ENCODE measurements around the gene KLKB1. TPM values are rescaled to one million over a fixed set of nuclear protein-coding genes. Genes with fewer than 3 reads are reported as not detected.
"Not testable (repeated sequence)": the region's sequence is repeated elsewhere in the genome, so short reads cannot be mapped to it uniquely, and the experiment has no call there.

KLKB1 gene
- total RNA-seq, 1 donor from 2014 or later = 0.64 TPM

GRCh38 chr4:186226521-186227189 lies 652 bp upstream of the KLKB1 start:
- intact Hi-C loops (cut with micrococcal nuclease) = no loop called here

- intact Hi-C loops (cut with micrococcal nuclease) = no loop called here
Observed at GRCh38 chr4:186227744-186228513, 622 bp downstream of the KLKB1 start.

- intact Hi-C loops (cut with micrococcal nuclease) = no loop called here
Observed at GRCh38 chr4:186228514-186228894, 1.2 kb downstream of the KLKB1 start.

GRCh38 chr4:186234367-186234766 lies 7.1 kb downstream of the KLKB1 start:
- intact Hi-C loops (cut with micrococcal nuclease) = no loop called here

GRCh38 chr4:186236126-186236525 lies 8.8 kb downstream of the KLKB1 start:
- intact Hi-C loops (cut with micrococcal nuclease) = no loop called here

- intact Hi-C loops (cut with micrococcal nuclease) = no loop called here
Observed at GRCh38 chr4:186240452-186240847, 13.1 kb downstream of the KLKB1 start.

GRCh38 chr4:186240848-186241491 lies 13.7 kb downstream of the KLKB1 start:
- intact Hi-C loops (cut with micrococcal nuclease) = no loop called here

- intact Hi-C loops (cut with micrococcal nuclease) = no loop called here
Observed at GRCh38 chr4:186241616-186242015, 14.3 kb downstream of the KLKB1 start.

- intact Hi-C loops (cut with micrococcal nuclease) = not testable (repeated sequence)
Observed at GRCh38 chr4:186242031-186242430, 14.7 kb downstream of the KLKB1 start.

- intact Hi-C loops (cut with micrococcal nuclease) = no loop called here
Observed at GRCh38 chr4:186243331-186243730, 16.0 kb downstream of the KLKB1 start.

GRCh38 chr4:186244835-186245234 lies 17.5 kb downstream of the KLKB1 start:
- intact Hi-C loops (cut with micrococcal nuclease) = no loop called here

- intact Hi-C loops (cut with micrococcal nuclease) = not testable (repeated sequence)
Observed at GRCh38 chr4:186247062-186247752, 19.9 kb downstream of the KLKB1 start.

- intact Hi-C loops (cut with micrococcal nuclease) = no loop called here
Observed at GRCh38 chr4:186248643-186249042, 21.3 kb downstream of the KLKB1 start.

GRCh38 chr4:186249785-186250754 lies 22.8 kb downstream of the KLKB1 start:
- intact Hi-C loops (cut with micrococcal nuclease) = no loop called here

GRCh38 chr4:186250760-186251159 lies 23.5 kb downstream of the KLKB1 start:
- intact Hi-C loops (cut with micrococcal nuclease) = no loop called here

GRCh38 chr4:186255122-186255521 lies 27.8 kb downstream of the KLKB1 start:
- intact Hi-C loops (cut with micrococcal nuclease) = no loop called here

- intact Hi-C loops (cut with micrococcal nuclease) = no loop called here
Observed at GRCh38 chr4:186258216-186258811, 31.0 kb downstream of the KLKB1 start.

- intact Hi-C loops (cut with micrococcal nuclease) = no loop called here
Observed at GRCh38 chr4:186260117-186260503, 32.8 kb downstream of the KLKB1 start.

GRCh38 chr4:186260504-186261448 lies 33.5 kb downstream of the KLKB1 start:
- intact Hi-C loops (cut with micrococcal nuclease) = no loop called here
